Middle frontal gyrus (tissue), 1 donor: ENCODE results near the gene PNPT1.
A peak's percentile ranks its signal among the peaks of the same experiment; 100 is the strongest.

Experiments used
- DNase-seq: peaks from one replicate; pipeline ENCODE4 v3.0.0-alpha.2; 2015; ENCODE audit warnings: low spot score; ENCODE audit errors: extremely low spot score

PNPT1 gene

DNA sequence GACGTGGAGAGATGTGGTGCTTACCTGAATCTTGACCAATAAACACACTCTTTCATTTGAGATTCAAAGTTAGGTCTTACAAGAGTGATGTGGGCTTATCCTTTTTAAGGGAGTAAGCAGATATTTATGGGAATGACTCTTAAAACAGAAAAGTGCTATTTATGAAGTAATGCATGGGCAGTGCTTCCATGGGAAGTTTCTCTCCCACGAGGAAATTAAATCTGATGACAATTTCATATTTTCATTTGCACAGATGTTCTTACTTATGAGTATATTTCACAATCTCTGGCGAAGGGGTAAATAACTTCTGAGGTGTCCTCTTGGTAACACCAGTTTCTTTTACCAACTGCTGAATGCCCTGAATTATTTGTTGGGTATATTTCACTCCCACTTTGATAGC lies 21.0 kb downstream of the PNPT1 start:
- DNase-seq = no peak

DNA sequence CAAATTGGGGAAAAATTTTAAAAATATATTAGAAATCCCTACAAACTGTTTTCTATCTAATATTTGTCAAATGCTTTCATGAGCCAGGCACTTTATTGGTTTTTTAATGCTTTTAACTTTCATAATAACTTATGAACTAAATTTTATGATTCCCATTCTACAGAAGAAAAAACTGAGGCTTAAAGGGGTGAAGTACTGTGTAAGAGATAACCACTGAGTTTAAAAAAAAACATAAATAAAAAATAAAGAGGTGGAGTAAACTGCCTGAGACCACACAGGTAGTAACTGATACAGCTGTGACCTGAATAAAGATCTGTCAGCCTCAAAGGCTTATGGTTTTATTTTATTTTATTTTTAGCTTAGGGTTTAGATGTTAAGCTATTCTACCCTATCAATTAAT lies 24.7 kb downstream of the PNPT1 start:
- no peak for DNase-seq

DNA sequence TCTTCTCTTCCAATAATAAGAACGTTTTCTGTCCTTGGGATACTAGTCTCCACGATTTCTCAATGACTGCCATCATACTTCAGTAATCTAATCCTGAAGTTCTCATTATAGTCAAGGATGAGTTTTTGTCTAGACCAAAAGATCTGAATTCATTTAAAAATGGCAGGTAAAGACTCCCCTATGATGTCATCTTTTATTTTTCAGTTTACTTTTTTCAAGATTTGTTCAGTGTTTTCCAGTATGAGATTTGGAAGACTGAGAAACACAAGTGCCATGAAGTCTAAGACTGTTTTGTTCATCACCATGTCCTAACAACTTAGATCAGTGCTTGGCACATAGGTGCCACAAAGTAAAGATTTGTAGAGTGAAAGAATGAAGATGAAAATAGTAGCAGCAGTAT lies 40.4 kb downstream of the PNPT1 start:
- DNase-seq = no peak

DNA sequence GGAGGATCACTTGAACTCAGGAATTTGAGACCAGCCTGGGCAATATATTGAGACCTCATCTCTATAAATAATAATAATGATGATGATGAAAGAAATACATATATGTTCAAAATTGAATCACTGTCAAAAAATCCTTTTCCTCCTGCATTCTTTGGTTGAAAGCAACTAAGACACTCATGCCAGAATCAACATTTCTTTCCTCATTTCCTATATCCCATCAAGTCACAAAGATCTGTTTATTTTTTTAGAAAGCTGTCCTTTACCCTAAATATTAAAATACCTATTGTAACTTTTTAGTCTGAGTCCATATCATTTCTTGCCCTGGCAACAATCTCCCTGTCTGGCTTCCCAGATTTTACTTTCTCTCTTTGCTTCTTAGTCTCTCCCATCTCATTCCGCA lies 44.4 kb downstream of the PNPT1 start:
- no peak for DNase-seq

DNA sequence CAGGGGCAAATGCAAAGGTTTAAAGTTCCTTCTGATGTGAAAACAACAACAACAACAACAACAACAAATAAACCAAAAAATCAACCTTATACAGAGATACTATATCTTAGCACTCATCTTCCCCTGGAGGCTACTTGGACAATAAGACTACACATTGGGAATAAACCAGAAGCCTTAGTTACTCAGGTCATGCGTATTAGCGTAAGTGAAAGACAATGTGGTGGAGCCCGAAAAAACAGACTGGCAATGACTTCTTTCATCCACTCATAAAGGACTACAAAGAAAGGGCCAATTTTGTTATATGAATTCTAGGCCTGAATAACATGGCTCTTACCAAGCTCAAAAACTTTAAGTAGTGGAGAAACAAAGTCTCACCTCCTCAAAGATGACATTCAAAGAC lies 56.8 kb downstream of the PNPT1 start:
- no peak for DNase-seq

DNA sequence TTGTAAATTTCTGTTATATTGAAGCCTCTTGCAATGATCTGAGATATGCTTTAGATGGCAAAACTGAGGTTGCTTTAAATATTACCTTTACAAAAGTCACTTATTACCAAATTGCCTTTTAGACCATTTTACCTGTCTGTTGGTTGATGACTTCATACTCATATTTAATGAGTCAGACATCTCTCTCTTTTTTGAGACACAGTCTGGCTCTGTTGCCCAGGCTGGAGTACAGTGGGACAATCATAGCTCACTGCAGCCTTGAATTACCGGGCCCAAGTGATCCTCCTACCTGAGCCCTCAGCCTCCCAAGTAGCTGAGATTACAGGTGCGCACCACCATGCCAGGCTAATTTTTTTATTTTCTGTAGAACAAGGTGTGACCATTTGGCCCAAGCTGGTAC lies 64.7 kb downstream of the PNPT1 start:
- DNase-seq = no peak

DNA sequence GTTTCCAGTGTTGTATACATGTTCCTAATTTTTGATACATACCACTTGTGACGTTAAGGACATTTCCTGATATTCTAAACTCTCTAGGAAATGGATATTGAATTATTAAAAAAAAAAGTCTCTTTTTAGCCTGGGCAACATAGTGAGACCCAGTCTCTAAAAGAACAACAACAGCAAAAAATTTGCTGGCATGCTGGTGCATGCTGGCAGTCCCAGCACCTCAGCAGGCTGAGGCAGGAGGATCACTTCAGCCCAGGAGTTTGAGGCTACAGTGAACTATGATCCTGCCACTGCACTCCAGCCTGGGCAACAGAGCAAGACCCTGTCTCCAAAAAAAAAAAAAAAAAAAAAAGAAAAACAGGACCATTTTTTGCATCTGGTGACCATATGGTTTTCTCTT lies 65.7 kb downstream of the PNPT1 start:
- no peak for DNase-seq

DNA sequence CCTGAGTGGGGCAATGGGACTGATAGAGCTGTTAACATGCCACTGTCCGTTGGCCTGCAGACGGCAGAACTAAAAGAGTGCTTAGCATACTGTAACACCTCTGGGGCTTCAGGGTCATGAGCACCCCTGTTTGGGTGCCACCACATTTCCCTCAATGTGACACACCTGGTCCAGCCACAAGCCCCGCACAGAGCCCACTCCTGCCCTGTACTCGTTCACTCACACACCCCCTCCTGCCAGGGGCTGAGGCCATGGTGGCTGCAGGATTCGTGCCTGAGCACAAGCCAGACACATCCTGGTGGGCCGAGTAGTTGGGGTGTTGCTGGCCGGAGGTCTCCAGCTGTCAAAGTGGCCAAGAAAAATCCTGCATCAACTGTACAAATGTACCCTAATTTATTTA lies 71.8 kb downstream of the PNPT1 start:
- DNase-seq = no peak

DNA sequence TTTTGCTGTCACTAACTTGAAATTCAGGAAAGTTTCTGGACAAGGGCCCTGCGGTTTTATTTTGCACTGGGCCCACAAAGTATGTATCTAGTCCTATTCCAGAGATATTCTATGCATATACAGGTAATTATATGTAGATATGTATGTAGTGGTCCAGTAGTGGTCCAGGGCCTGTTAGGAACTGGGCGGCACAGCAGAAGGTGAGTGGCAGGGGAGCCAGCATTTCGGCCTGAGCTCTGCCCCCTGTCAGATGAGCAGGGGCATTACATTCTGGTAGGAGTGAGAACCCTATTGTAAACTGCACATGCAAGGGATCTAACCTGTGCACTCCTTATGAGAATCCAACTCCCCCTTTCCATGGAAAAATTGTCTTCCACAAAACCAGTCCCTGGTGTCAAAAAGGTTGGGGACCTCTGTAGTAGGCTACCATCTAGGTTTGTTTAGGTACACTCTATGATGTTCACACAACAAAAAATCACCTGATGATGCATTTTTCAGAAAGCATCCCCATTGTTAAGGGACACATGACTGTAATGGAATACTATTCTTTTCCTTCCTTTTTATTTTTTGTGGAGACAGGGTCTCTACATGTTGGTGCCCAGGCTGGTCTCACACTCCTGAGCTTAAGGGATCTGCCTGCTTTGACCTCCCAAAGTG lies 73.4 kb downstream of the PNPT1 start:
- no peak for DNase-seq

DNA sequence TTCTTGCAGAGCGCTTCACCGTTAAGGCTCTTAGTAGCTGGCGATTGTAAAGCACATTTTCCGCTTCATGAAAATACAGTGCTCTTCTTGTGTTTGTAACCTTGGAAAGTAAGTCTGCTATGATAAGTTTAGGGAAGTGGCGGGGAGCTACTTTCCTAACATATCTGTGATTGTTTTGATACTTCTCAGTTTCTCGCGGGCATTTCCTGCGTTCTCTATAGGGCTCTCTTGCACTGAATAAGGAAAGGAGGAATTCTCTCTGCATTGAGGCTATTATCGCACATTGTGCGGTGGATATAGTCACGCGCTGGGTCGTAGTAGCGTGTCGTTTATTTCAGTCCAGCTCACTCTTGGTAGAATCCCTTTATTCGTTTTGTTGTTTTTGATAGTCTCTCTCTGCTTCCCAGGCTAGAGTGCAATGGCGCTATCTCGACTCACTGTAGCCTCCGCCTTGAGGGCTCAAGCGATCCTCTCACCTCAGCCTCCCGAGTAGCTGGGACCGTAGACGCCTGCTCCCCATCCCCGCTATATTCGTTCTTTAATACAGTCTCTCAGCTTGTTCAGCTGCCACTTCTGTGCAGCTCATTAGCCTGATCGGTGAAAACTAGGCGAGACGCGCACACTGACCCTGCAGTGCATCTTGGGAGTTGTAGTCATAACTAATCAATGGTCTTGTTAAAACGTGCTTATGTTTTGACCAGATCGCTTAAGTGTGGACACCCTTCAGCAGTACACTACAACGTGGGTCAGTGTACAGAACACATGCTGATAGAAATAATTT lies 75.2 kb downstream of the PNPT1 start:
- DNase-seq = peak; percentile 57

DNA sequence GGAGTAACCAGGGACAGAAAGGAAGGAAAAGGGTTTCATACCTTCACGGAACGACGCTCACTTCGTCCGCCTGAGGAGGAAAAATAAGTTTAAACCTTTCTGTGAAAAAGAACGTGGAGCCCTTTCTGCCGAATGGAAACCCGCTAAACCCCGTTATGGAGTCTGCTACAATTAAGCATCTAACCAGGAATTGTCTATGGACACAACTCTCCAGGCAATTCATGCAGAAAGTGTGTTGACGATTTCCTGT lies 75.7 kb downstream of the PNPT1 start:
- no peak for DNase-seq

DNA sequence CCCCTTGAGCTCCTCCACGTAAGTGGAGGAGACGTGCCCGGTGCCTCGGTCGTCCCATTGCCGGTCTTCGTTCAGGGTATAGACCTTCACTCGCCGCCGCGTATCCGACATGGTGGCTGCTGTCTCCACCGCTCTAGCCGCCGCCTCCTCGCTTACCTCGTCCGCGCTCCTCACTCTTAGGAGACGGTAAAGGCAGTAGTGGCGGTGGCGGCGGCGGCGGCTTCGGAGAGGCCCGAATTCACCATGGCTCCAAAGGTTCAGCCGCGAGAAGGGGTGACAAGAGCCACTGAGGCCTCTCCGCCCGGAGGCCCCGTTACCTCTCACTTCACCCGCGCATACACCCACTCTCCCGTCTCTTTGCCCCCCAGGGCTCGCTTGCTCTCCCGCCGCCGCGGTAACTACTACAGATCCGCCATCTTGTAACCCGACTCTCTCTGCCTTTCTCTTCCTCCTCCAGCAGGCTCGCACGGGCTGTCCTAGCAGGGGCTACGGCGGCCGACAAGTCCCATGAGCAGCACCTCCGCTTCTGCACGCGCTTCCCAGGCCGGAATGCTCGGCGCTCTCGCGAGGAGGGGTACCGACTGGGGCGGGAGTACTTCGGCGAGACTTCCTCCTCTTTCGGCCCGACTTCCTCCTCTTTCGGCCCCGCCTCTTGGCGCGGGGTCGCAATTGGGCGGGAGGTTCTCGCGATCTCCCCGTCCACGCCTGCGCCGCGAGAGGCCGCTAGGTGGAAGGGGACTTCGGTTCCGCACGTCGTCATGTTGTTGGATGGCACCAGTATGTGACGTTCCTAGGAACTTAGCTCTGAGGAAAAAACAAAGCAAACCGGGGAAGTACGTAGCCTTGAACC lies 76.2 kb downstream of the PNPT1 start, which contains the start of gene PPP4R3B:
Gene PPP4R3B, minus strand, starts transcription at position 448 of the 850 bp plus-strand sequence. Its CDS starts 337 bp downstream, at position 111.
- peak; percentile 99 for DNase-seq

DNA sequence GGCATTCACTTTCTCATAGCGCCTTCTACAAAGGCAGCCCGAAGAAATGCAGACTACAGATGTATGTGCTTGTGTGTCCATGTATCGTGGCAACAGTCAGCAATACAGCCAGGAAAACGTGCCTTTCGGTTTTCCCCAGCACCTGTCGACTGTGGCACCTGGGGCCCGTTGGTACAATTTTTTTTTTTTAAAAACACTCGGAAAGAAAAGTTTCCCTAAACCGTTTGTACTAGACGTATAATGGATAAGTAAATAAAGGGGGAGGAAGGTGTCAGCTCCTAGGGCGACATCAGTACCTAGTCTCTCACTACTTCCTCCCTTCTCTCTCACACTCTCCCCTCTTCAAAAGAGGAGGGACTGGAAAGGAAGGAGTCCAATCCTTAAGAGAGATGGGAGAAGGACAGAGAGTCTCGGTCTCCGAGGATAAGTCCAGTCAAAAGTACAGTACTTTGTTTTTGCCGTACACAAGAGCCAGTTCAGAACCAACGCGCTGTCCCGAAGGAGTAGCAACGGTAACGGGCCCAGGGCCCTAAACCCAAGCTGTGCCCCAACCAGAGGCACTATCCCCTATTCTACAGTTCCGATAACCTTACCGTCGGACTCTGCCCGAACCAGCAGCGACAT lies 77.0 kb downstream of the PNPT1 start:
- DNase-seq = no peak

DNA sequence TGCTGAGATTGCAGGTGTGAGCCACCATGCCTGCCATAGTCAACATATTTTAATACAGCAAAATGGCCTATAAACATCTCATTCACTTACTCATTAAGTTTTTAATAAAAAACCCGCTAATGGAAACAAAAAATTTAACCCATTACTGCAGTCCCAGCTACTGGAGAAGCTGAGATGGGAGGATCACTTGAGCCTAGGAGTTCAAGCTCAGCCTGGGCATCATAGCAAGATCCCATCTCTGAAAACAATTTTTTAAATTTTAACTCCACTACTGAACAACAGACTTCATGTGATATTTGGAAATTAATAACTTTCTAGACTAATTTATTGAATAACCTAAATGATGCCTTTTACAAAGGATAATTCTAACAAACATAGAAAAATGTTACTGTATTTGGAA lies 81.6 kb downstream of the PNPT1 start:
- DNase-seq = no peak

DNA sequence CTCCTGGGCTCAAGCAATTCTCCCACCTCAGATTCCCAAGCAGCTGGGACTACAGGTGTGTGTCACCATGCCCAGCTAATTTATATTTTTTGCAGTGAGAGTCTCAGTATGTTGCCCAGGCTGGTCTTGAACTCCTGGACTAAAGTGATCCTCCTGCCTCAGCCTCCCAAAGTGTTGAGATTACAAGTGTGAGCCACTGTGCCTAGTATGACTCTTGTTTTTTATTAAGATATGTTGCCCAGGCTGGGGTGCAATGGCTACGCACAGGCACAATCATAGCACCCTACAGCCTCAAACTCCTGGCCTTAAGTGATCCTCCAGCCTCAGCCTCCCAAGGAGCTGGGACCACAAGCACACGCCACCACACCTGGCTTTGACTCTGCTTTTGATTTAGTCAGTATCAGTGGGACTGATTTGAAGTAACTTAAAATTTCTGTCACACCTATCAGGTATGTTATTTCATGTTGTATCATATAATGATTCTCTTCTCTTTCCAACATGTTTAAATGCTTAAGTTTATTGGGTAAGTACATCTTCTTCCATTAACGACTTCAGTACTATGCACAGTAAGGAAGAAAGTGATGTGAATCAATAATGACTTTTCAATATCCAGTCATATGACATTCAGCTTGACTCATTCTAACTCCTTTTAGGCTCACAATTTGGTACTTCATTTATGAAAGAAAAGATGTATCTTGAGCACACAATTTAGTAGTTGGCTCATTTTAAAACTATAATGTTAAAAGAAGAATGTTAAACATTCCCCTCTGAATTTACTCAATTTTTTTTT lies 82.5 kb downstream of the PNPT1 start:
- DNase-seq = no peak

DNA sequence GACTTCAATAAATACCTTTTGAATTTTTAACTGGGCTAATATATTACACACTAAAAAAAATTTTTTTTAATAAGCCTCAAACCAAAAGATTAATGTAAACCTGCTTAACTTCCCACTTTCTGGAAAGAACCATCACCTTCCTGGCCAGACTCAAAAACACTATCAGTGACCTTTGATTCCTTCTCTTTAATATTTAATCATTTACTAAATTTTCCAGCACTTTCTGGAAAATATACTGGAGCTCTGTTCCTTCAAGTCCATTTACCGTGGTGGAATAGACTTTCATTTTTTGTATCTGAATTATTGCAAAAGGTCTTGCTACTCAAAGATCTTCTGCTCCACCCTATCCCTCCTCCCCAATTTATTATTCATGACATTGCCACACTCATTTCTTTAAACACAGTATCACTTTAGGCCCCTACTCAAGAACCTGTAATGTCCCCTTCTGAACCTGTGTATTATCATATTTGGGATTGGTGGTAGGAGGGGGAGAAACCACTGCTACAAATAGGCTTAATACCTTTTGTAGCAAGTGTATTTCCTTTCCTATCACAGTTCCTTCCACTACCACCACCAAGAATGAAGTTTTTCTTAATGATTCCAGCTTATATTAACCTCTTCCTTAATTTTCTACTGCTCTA lies 83.6 kb downstream of the PNPT1 start:
- no peak for DNase-seq

DNA sequence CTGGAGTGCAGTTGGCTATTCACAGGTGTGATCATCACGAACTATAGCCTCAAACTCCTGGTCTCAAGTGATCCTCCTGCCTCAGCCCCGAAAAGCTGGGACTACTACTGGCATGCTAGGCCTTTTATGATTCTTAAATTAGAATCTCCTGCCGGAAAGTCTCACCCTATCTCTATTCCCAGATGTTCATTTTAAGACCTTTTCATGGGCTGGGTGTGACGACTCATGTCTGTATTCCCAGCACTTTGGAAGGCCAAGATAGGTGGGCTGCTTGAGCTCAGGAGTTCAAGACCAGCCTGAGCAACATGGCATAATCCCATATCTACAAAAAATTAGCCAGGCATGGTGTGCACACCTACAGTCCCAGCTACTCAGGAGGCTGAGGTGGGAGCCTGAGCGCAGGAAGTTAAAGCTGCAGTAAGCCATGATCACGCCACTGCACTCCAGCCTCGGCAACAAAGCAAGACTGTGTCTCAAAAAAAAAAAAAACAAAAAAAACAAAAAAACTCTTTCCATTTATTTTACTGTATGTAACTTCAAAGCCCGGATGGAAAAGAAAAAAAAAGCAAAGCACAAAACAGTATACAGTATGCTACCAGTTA lies 84.3 kb downstream of the PNPT1 start:
- DNase-seq = no peak

DNA sequence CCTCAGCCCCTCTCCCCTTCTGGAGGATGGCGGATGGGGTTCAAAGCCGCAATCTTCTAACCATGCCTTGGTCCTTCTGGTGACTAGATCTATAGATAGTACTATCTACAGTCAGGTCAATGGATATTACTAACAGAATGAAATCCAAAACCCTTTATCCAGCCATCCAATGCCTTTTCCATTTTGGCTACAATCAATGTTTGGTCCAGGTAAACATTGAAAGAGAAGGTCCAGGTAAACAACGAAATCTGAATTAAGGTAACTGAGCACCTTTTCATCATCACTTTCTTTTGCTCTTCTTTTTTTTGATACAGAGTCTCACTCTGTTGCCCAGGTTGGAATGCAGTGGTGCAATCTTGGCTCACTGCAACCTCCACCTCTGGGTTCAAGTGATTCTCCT lies 85.9 kb downstream of the PNPT1 start:
- DNase-seq = no peak

DNA sequence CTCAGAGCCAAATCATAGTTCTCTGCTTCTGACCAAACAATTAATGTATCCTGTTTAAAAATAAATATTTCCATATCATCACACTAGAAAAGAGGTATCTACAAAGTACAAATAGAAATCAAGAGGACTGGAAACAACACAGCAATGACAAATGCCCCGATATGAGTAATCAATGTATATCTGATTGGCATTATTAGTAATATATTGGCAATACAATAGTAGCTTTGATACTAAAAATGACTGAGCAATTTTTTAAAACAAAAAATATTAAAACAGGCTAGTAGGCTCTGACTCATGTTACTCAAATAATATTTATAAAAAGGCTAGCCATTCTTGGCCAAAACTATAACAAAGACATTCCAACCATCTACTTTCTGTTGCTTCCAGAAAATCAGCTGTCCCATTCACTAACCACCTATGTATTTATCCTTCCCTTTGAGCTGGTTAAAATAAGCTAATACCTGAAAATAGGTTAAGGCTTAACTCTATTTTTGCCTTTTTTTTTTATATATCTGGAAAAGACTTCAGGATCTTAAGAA lies 89.5 kb downstream of the PNPT1 start:
- no peak for DNase-seq

DNA sequence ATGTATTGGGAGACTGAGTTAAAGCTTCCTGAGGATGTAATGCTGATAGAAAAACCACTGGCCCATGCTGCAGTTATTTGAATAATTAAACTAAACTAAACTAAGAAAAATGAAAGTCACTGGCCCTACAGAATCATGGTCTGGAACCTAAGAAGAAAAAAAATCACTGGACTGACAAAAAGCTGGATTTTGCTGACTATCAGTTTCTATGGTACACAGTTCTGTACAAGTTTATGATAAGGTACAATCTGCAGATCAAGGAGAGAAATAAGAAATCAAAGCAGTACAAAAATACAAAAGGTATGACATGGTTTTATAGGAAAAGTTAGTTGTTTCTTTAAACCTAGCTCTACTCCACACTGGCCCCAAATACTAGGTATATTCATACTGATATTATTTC lies 91.8 kb downstream of the PNPT1 start:
- no peak for DNase-seq
